Measurements from ENCODE around the gene DLL3. TPM values are rescaled to one million over a fixed set of nuclear protein-coding genes. Genes with fewer than 3 reads are reported as not detected.
"Not testable (repeated sequence)": the region's sequence is repeated elsewhere in the genome, so short reads cannot be mapped to it uniquely, and the experiment has no call there.

The DLL3 gene, protein sequence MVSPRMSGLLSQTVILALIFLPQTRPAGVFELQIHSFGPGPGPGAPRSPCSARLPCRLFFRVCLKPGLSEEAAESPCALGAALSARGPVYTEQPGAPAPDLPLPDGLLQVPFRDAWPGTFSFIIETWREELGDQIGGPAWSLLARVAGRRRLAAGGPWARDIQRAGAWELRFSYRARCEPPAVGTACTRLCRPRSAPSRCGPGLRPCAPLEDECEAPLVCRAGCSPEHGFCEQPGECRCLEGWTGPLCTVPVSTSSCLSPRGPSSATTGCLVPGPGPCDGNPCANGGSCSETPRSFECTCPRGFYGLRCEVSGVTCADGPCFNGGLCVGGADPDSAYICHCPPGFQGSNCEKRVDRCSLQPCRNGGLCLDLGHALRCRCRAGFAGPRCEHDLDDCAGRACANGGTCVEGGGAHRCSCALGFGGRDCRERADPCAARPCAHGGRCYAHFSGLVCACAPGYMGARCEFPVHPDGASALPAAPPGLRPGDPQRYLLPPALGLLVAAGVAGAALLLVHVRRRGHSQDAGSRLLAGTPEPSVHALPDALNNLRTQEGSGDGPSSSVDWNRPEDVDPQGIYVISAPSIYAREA
- polyA plus RNA-seq (2013, experiment 1 of 2), result 0.65 TPM
- polyA plus RNA-seq (2013, experiment 2 of 2), result 0.78 TPM

DNA sequence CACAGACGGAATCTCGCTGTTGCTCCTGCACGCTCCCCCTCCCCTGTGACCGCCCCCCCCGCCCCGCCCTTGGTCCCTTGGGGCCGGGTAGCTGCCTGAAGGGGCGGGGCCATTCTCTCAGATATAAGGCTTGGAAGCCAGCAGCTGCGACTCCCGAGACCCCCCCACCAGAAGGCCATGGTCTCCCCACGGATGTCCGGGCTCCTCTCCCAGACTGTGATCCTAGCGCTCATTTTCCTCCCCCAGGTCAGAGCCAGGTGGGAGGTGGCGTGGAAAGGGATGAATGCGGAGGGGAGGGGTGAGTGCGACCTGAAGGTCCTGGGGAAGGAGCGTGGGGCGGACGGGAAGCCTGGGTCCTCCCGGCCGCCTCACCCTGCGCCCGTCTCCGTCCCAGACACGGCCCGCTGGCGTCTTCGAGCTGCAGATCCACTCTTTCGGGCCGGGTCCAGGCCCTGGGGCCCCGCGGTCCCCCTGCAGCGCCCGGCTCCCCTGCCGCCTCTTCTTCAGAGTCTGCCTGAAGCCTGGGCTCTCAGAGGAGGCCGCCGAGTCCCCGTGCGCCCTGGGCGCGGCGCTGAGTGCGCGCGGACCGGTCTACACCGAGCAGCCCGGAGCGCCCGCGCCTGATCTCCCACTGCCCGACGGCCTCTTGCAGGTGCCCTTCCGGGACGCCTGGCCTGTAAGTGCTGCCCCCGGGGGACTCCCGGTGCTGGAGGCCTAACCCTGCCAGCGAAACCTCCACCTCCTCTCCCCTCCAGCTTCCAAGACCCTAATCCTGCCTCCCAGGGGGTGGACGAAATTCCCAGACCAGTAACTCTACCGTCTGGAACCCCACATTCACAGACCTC, at the start of gene DLL3:
Gene DLL3, plus strand, starts transcription at position 150 of the 845 bp plus-strand sequence. Its CDS starts 28 bp downstream, at position 178.
- WGBS, result 1% methylated on average over 46 of the region's 60 CpGs
- no peak within 1 kb of the TSS for H2BK5ac ChIP-seq (ENCODE audit: low read depth, low read length, poor library complexity, severe bottlenecking)
- H3K27me3 ChIP-seq (ENCODE audit: control insufficient read depth in 1 of 2, insufficient read depth in 1 of 2, low read length in 2 of 2), result peaks cover 56 to 72% of the 10 kb centered on the region in 2 experiments
- peak within 1 kb of the TSS; percentile 7 for H2AFZ ChIP-seq (ENCODE audit: low read depth, low read length)
- peak within 1 kb of the TSS; percentile 87 for H3K4me2 ChIP-seq (ENCODE audit: low read length, poor library complexity, severe bottlenecking)
- H3K9ac ChIP-seq (ENCODE audit: low read length), result no peak within 1 kb of the TSS
- H3K18ac ChIP-seq (ENCODE audit: low read depth in 1 of 2, low read length in 2 of 2), result no peak within 1 kb of the TSS
- no peak within 1 kb of the TSS for H3K27ac ChIP-seq (ENCODE audit: low read length, poor library complexity, severe bottlenecking)
- H4K8ac ChIP-seq (ENCODE audit: low read length), result no peak within 1 kb of the TSS
- H2BK120ac ChIP-seq (ENCODE audit: low read depth, low read length), result no peak within 1 kb of the TSS
- no peak within 1 kb of the TSS for H4K91ac ChIP-seq (ENCODE audit: low read length)
- H2AK5ac ChIP-seq (ENCODE audit: low read length, severe bottlenecking), result no peak within 1 kb of the TSS
- H2BK12ac ChIP-seq (ENCODE audit: low read length in 2 of 2), result no peak within 1 kb of the TSS
- no peak within 1 kb of the TSS for H3K23ac ChIP-seq (ENCODE audit: low read length in 2 of 2)
- H3K9me3 ChIP-seq (ENCODE audit: control insufficient read depth, low read length), result no peaks in the 10 kb centered on the region
- H3K36me3 ChIP-seq (ENCODE audit: control insufficient read depth in 1 of 2, insufficient read depth in 2 of 2, low read depth in 1 of 2, low read length in 2 of 2), result no peaks in the 10 kb centered on the region
- H3K4ac ChIP-seq (ENCODE audit: low read depth in 1 of 2, low read length in 2 of 2), result no peak within 1 kb of the TSS
- H3K79me1 ChIP-seq (replicated peaks; ENCODE audit: low read length, poor library complexity, severe bottlenecking), result no peaks in the 10 kb centered on the region
- peak within 1 kb of the TSS; percentile 65 for H2BK15ac ChIP-seq (ENCODE audit: low read depth, poor library complexity, severe bottlenecking)
- H3K4me1 ChIP-seq (ENCODE audit: control insufficient read depth, insufficient read depth, low read depth, low read length), result peaks cover 24% of the 10 kb centered on the region
- H3K14ac ChIP-seq (ENCODE audit: low read length in 2 of 2), result no peak within 1 kb of the TSS
- H3K4me3 ChIP-seq (ENCODE audit: insufficient read depth in 1 of 2, low read depth in 1 of 2, low read length in 2 of 2), result peak within 1 kb of the TSS in 1 of 2 experiments; percentile 62
- peak; percentile 30 for DNase-seq

DNA sequence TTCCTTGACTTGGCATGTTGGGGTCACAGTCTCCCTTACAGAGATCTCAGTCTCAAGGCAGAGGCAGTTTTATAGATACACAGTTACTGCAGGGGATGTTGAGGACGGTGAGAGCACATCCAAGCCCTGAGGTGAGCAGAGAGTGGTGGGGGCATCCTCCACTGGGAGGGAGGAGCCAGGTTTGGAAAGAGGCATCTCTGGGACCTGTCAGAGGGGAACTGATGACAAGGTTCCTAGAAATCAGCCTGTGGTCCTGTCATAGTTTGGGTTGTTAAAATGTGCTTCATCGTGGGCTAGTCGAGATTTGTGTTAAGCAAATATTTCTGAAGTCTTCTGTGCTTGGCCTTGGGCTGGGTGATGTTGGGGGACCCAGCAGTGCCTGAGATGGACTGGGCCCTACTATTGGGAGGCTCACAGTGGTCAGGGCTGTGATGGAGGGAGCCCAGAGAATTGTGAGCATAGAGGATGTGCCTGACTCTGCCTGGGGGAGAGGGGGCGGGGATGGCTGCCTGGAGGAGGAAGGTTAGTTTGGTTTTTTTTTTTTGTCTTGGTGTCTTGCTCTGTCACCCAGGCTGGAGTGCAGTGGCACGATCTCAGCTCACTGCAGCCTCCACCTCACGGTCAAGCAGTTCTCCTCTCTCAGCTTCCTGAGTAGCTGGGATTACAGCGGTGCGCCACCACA, 49.5 kb upstream of the DLL3 start:
- Histone ChIP-seq H2AFZ (ENCODE audit: low read depth, low read length) (no peak overlapping the region), H2BK15ac (ENCODE audit: low read depth, poor library complexity, severe bottlenecking) (no peak overlapping the region), H3K27me3 (ENCODE audit: control insufficient read depth in 1 of 2, insufficient read depth in 1 of 2, low read length in 2 of 2) (no peaks in the 10 kb centered on the region), H3K27ac (ENCODE audit: low read length, poor library complexity, severe bottlenecking) (no peak overlapping the region), H3K9ac (ENCODE audit: low read length) (no peak overlapping the region), H3K18ac (ENCODE audit: low read depth in 1 of 2, low read length in 2 of 2) (no peak overlapping the region), H3K23ac (ENCODE audit: low read length in 2 of 2) (no peak overlapping the region), H2AK5ac (ENCODE audit: low read length, severe bottlenecking) (no peak overlapping the region), H3K4me2 (ENCODE audit: low read length, poor library complexity, severe bottlenecking) (no peak overlapping the region), H3K14ac (ENCODE audit: low read length in 2 of 2) (no peak overlapping the region), H2BK12ac (ENCODE audit: low read length in 2 of 2) (no peak overlapping the region), H3K4me1 (ENCODE audit: control insufficient read depth, insufficient read depth, low read depth, low read length) (peaks cover 24% of the 10 kb centered on the region), H3K4me3 (ENCODE audit: insufficient read depth in 1 of 2, low read depth in 1 of 2, low read length in 2 of 2) (no peak overlapping the region), H3K79me1 (replicated peaks; ENCODE audit: low read length, poor library complexity, severe bottlenecking) (peaks cover 3% of the 10 kb centered on the region), H2BK5ac (ENCODE audit: low read depth, low read length, poor library complexity, severe bottlenecking) (no peak overlapping the region), H3K4ac (ENCODE audit: low read depth in 1 of 2, low read length in 2 of 2) (no peak overlapping the region), H2BK120ac (ENCODE audit: low read depth, low read length) (no peak overlapping the region), H4K91ac (ENCODE audit: low read length) (no peak overlapping the region), H3K36me3 (ENCODE audit: control insufficient read depth in 1 of 2, insufficient read depth in 2 of 2, low read depth in 1 of 2, low read length in 2 of 2) (peaks cover 42 to 46% of the 10 kb centered on the region in 2 experiments), H4K8ac (ENCODE audit: low read length) (no peak overlapping the region), H3K9me3 (ENCODE audit: control insufficient read depth, low read length) (no peaks in the 10 kb centered on the region)
- WGBS, result 94% methylated on average over 8 of the region's 8 CpGs
- DNase-seq, result no peak

DNA sequence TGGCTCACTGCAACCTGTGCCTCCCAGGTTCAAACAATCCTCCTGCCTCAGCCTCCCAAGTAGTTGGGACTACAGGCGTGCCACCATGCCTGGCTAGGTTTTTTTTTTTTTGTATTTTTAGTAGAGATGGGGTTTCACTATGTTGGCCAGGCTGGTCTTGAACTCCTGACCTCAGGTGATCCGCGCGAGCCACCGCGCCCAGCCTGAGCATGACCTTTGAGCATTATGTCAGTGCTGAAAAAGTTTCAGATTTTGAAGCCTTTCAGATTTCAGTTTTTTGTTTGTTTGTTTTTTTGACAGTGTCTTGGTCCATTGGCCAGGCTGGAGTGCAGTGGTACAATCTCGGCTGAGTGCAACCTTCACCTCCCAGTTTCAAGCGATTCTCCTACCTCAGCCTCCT, 47.5 kb upstream of the DLL3 start:
- H3K79me1 ChIP-seq (replicated peaks; ENCODE audit: low read length, poor library complexity, severe bottlenecking); H4K91ac ChIP-seq (ENCODE audit: low read length); H3K4ac ChIP-seq (ENCODE audit: low read depth in 1 of 2, low read length in 2 of 2); H3K9me3 ChIP-seq (ENCODE audit: control insufficient read depth, low read length); H2BK15ac ChIP-seq (ENCODE audit: low read depth, poor library complexity, severe bottlenecking); H4K8ac ChIP-seq (ENCODE audit: low read length); H2BK12ac ChIP-seq (ENCODE audit: low read length in 2 of 2); H3K18ac ChIP-seq (ENCODE audit: low read depth in 1 of 2, low read length in 2 of 2); H3K4me3 ChIP-seq (ENCODE audit: insufficient read depth in 1 of 2, low read depth in 1 of 2, low read length in 2 of 2); H3K14ac ChIP-seq (ENCODE audit: low read length in 2 of 2); H3K4me2 ChIP-seq (ENCODE audit: low read length, poor library complexity, severe bottlenecking); H2AK5ac ChIP-seq (ENCODE audit: low read length, severe bottlenecking); H3K27me3 ChIP-seq (ENCODE audit: control insufficient read depth in 1 of 2, insufficient read depth in 1 of 2, low read length in 2 of 2); H3K23ac ChIP-seq (ENCODE audit: low read length in 2 of 2); H3K9ac ChIP-seq (ENCODE audit: low read length); H3K27ac ChIP-seq (ENCODE audit: low read length, poor library complexity, severe bottlenecking); H2AFZ ChIP-seq (ENCODE audit: low read depth, low read length); H2BK5ac ChIP-seq (ENCODE audit: low read depth, low read length, poor library complexity, severe bottlenecking); H2BK120ac ChIP-seq (ENCODE audit: low read depth, low read length); DNase-seq: not testable (repeated sequence)
- Histone ChIP-seq H3K4me1 (ENCODE audit: control insufficient read depth, insufficient read depth, low read depth, low read length) (peaks cover 21% of the 10 kb centered on the region), H3K36me3 (ENCODE audit: control insufficient read depth in 1 of 2, insufficient read depth in 2 of 2, low read depth in 1 of 2, low read length in 2 of 2) (peaks cover 42 to 54% of the 10 kb centered on the region in 2 experiments)
- WGBS, result 95% methylated on average over 8 of the region's 8 CpGs

Measured in mesenchymal stem cell (in vitro differentiated cells and primary cell).